OCI-LY3 (cell line): ENCODE data around the gene RGL1.

Experiments
- H2AFZ ChIP-seq: fragments of 200-600, 300-600 bp; shearing (Covaris generic); 2 replicates; pipeline ENCODE4 v1.6.0; 2014; ENCODE audit warnings: antibody characterized with exemption, low read depth, low read length
- H3K27ac ChIP-seq: fragments of 200-600, 300-600 bp; sonication (generic); 2 replicates; pipeline ENCODE4 v1.5.1; 2014; ENCODE audit warnings: mild to moderate bottlenecking, low read length, moderate library complexity, mixed read lengths
- H3K27me3 ChIP-seq: fragments of 200-600, 300-600 bp; sonication (generic); 2 replicates; pipeline ENCODE4 v1.6.1; 2014; ENCODE audit warnings: low read depth, low read length, mixed read lengths
- H3K36me3 ChIP-seq: fragments of 200-600, 300-600 bp; sonication (generic); replicated peaks from 2 replicates; pipeline ENCODE3; 2014; ENCODE audit warnings: low read depth, low read length, mixed read lengths
- H3K4me1 ChIP-seq: fragments of 300-600, 200-600 bp; sonication (generic); 2 replicates; pipeline ENCODE4 v1.6.1; 2014; ENCODE audit warnings: low read length, mixed read lengths
- H3K4me2 ChIP-seq: fragments of 200-600, 300-600 bp; sonication (generic); 2 replicates; pipeline ENCODE4 v1.6.1; 2014; ENCODE audit warnings: low read length, mixed read lengths
- H3K4me3 ChIP-seq: fragments of 300-600, 200-600 bp; sonication (generic); 2 replicates; pipeline ENCODE4 v1.5.1; 2014; ENCODE audit warnings: antibody characterized with exemption, mild to moderate bottlenecking, low read length, moderate library complexity
- H3K79me2 ChIP-seq: fragments of 300-600, 200-600 bp; shearing (Covaris generic); 2 replicates; pipeline ENCODE4 v1.6.1; 2014; ENCODE audit warnings: mild to moderate bottlenecking, low read length, mixed read lengths
- H3K9ac ChIP-seq: fragments of 300-600, 200-600 bp; shearing (Covaris generic); 2 replicates; pipeline ENCODE4 v1.6.0; 2014; ENCODE audit warnings: mild to moderate bottlenecking, low read length, moderate library complexity
- H3K9me3 ChIP-seq: fragments of 200-600, 300-600 bp; shearing (Covaris generic); 2 replicates; pipeline ENCODE4 v1.6.1; 2014; ENCODE audit warnings: low read length, mixed read lengths; ENCODE audit not compliant: insufficient read depth
- H4K20me1 ChIP-seq: fragments of 200-600, 300-600 bp; sonication (generic); 2 replicates; pipeline ENCODE4 v1.6.1; 2016; ENCODE audit warnings: low read length, mixed read lengths; ENCODE audit not compliant: insufficient read depth
- EZH2phosphoT487 ChIP-seq: fragments of 200-600 bp; shearing (Covaris generic); IDR thresholded peaks from 2 replicates; pipeline ENCODE4 v1.6.1; 2018; ENCODE audit warnings: antibody characterized with exemption, mixed run types, low read depth
- TF ChIP-seq, protein P1 (sequence below): fragments of 200-600, 300-600 bp; sonication (generic); IDR thresholded peaks from 2 replicates; pipeline ENCODE4 v1.5.1; 2014; ENCODE audit warnings: antibody characterized with exemption, low read length, low read depth

RGL1 gene

DNA sequence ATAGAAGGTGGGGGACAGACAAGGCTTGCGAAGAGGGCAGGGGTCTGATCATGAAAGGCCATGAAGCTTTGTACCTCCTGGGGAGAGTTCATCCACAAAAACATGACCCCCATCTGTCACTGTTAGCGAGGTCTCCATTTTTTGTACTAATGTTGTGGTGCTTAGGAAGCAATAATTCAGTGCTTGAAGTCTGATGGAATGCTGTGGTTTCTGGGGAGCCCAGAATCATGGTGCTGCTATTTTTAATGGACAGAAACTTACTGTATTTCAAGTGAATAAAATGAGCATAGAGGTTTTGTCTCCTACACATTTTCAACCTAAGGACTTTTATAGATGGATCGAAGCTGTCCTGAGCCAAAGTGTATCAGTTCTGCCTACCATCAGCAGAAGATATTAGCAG lies 28.2 kb upstream of the RGL1 start:
- Histone ChIP-seq H3K36me3 (peaks cover 6% of the 10 kb centered on the region), H3K27me3 (no peaks in the 10 kb centered on the region), H3K4me2 (no peak overlapping the region), H4K20me1 (no peaks in the 10 kb centered on the region), H3K9me3 (peaks cover 14% of the 10 kb centered on the region), H3K9ac (no peak overlapping the region), H3K27ac (no peak overlapping the region), H3K4me3 (no peak overlapping the region), H2AFZ (no peak overlapping the region), H3K4me1 (no peaks in the 10 kb centered on the region), H3K79me2 (no peaks in the 10 kb centered on the region)
- TF ChIP-seq EZH2phosphoT487 = no peak
- TF ChIP-seq, protein P1, sequence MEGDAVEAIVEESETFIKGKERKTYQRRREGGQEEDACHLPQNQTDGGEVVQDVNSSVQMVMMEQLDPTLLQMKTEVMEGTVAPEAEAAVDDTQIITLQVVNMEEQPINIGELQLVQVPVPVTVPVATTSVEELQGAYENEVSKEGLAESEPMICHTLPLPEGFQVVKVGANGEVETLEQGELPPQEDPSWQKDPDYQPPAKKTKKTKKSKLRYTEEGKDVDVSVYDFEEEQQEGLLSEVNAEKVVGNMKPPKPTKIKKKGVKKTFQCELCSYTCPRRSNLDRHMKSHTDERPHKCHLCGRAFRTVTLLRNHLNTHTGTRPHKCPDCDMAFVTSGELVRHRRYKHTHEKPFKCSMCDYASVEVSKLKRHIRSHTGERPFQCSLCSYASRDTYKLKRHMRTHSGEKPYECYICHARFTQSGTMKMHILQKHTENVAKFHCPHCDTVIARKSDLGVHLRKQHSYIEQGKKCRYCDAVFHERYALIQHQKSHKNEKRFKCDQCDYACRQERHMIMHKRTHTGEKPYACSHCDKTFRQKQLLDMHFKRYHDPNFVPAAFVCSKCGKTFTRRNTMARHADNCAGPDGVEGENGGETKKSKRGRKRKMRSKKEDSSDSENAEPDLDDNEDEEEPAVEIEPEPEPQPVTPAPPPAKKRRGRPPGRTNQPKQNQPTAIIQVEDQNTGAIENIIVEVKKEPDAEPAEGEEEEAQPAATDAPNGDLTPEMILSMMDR = no peak

DNA sequence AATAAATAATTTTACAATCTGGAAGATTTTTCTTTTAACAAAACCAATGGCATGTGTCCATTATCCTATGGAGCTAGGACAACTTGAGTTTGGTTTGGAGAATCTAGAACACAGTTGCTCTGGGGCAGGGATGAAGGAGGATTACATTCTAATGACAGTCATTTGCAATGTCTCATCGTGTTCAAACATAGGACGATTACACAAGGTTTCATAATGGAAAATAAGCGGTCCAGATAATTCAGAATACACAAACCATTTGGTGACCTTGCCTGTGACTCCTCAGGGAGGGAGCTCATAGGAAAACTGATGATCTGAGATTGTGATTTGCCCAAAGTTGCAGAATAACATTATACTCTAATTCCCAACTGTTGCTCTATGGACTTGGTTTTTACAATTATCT lies 27.6 kb upstream of the RGL1 start:
- Histone ChIP-seq H3K4me2 (no peak overlapping the region), H3K27me3 (no peaks in the 10 kb centered on the region), H4K20me1 (no peaks in the 10 kb centered on the region), H3K36me3 (peaks cover 6% of the 10 kb centered on the region), H3K9me3 (peaks cover 14% of the 10 kb centered on the region), H3K4me3 (no peak overlapping the region), H2AFZ (no peak overlapping the region), H3K9ac (no peak overlapping the region), H3K79me2 (no peaks in the 10 kb centered on the region), H3K4me1 (no peaks in the 10 kb centered on the region), H3K27ac (no peak overlapping the region)
- TF ChIP-seq, protein P1 = no peak
- TF ChIP-seq EZH2phosphoT487 = no peak

DNA sequence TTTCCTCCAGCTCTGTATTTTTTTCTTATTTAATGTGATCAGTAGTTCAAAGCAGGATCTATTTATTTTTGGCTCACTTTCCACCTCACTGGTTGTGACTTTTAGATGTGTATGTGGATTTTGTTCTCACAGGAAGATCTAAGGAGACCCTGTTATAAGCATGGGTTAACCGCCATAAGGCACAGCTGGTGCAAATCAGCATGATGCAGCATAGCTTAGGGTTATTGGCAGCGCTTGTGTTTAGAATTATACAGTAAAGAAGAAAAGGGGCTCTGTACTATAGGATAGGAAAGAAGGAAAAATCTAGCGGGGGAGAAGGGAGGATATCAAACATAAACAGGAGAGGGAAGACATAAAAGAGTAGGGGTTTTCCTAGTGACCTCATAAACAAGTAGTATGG lies 26.9 kb upstream of the RGL1 start:
- no peak for TF ChIP-seq EZH2phosphoT487
- TF ChIP-seq, protein P1 = no peak
- Histone ChIP-seq H3K4me3 (no peak overlapping the region), H3K27ac (no peak overlapping the region), H3K4me2 (no peak overlapping the region), H3K36me3 (peaks cover 6% of the 10 kb centered on the region), H4K20me1 (no peaks in the 10 kb centered on the region), H3K79me2 (no peaks in the 10 kb centered on the region), H3K9ac (no peak overlapping the region), H3K27me3 (no peaks in the 10 kb centered on the region), H3K4me1 (no peaks in the 10 kb centered on the region), H2AFZ (no peak overlapping the region), H3K9me3 (peaks cover 14% of the 10 kb centered on the region)

DNA sequence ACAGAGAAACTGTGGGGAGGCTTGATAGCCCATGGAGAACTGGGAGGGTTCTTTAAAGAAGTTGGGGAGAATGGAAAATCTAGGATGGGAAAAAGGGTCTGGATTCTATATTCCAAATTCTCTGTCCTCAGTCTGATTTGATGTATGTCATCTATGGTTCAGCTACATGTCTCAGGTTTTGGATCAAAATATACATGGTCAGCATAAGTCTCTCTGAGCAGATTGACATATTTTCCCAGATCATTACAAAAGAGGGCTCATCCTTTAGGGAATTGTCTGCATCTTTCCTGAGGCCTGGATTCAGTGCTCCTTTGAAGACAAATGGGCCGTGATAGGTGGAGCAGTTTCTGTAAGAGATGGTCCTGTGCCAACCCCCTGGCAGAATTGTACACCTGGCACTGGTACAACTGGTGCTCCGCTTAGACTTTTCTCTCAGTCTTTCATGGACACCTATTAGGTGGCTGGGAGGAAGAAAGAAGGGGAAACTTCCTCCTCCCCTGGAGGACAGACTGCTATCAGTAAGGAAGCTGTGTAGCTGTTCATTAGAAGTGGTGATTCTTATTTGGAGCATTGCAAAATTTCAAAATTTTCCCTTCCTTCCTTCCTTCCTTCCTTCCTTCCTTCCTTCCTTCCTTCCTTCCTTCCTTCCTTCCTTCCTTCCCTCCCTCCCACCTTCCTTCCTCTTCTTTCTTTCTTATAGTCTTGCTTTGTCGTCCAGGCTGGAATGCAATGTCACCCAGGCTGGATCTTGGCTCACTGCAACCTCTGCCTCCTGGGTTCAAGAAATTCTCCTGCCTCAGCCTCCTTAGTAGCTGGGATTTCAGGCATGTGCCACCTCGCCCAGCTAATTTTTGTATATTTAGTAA lies 26.1 kb upstream of the RGL1 start:
- Histone ChIP-seq H3K27ac (no peak overlapping the region), H4K20me1 (no peaks in the 10 kb centered on the region), H3K4me2 (no peak overlapping the region), H2AFZ (no peak overlapping the region), H3K27me3 (no peaks in the 10 kb centered on the region), H3K79me2 (no peaks in the 10 kb centered on the region), H3K36me3 (peaks cover 6% of the 10 kb centered on the region), H3K9me3 (peaks cover 10% of the 10 kb centered on the region), H3K4me3 (no peak overlapping the region), H3K9ac (no peak overlapping the region), H3K4me1 (no peaks in the 10 kb centered on the region)
- TF ChIP-seq, protein P1 = no peak
- TF ChIP-seq EZH2phosphoT487 = no peak
